Erythroblast (primary cell): Measurements from ENCODE around the gene FSD1L.
A peak's percentile ranks its signal among the peaks of the same experiment; 100 is the strongest.
"Not testable (repeated sequence)": the region's sequence is repeated elsewhere in the genome, so short reads cannot be mapped to it uniquely, and the experiment has no call there.

Experiments
- DNase-seq, 2 experiments: peaks; one replicate each; lab custom pipeline; 2025; lab: John Stamatoyannopoulos, UW
- GATA1 ChIP-seq: IDR thresholded peaks from 2 replicates; pipeline ENCODE4 v1.6.1; 2011; ENCODE audit warnings: low read depth, mild to moderate bottlenecking, control low read depth, low read length, moderate library complexity
- POLR2A ChIP-seq: IDR thresholded peaks from 2 replicates; pipeline ENCODE4 v1.6.1; 2011; ENCODE audit warnings: mild to moderate bottlenecking, low read length

FSD1L gene

DNA sequence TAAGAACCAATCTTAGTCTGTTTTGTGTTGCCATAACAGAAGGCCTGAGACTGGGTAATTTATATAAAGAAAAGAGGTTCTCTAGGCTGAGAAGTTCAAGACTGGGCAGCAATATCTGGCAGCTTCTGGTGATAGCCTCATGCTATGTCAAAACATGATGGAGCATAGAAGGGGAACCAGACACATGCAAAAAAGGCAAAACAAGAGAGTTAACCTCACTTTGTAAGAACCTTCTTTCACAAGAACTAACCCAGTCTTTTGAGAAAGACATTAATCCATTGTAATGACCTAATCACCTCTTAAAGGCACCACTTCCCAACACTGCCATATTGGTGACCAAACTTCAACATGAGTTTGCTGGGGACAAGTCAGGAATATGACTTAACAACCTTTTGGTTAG lies 37.3 kb downstream of the FSD1L start:
- DNase-seq: no peak
- TF ChIP-seq POLR2A (no peak), GATA1 (no peak)

DNA sequence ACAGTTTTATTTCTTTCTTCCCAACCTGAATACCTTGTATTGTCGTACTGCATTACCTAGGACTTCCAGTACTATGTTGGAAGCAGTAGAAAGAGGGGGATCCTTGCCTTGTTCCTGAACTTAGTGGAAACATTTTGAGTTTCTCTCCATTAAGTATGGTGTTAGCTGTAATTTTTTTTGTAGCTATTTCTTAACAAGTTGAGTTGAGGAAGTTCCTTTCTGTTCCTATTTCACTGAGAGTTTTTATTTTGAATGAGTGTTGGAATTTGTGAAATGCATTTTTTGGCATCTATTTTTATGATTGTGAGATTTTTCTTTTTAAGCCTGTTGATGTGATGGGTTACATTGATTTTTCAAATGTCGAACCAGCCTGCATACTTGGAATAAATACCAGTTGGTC lies 49.0 kb downstream of the FSD1L start:
- TF ChIP-seq GATA1 (no peak), POLR2A (no peak)
- no peak for DNase-seq

DNA sequence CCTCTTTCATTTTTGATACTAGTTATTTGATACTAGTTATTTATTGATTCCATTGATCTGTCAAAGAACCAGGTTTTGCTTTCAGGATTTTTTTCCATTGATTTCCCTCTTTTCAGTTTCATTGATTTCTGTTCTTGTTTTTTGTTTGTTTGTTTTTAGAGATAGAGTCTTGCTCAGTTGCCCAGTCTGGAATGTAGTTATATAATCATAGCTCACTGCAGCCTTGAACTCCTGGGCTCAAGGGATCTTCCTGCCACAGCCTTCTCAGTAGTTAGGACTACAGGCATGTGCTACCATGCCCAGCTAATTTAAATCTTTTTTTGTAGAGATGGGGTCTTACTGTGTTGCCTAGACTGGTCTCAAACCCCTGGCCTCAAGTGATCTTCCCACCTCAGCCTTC lies 49.9 kb downstream of the FSD1L start:
- DNase-seq: no peak
- no peak for TF ChIP-seq GATA1
- TF ChIP-seq POLR2A: no peak

DNA sequence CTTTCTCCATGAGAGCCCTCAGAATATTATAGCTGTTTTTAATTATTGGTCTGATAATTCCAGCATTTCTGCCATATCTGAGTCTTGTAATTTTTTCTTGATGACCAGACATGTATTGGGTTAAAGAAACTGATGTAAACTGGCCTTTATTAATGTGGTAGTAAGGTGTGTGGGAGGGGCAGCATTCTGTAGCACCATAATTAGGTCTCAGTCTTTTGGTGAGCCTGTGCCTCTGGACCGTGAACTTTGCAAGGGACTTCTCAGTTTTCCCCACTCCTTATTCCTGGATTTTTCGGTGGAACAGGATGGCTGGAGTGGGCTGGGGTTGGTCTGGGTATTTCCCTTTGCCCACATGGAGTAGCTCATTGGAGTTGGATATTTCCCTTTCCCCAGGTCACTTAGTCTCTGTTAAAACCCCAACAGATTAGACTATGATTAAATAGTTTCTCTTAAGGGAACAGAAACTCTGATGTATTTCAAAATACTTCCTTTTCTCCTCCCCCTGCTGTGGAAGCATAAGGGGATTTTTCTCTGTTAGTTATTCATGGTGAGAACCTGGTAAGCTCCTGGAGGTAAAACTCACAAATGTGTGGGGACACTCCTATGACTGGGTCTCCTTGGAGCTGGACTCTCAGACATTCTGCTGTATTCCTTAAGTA lies 52.4 kb downstream of the FSD1L start:
- no peak for DNase-seq
- TF ChIP-seq POLR2A (no peak), GATA1 (no peak)

DNA sequence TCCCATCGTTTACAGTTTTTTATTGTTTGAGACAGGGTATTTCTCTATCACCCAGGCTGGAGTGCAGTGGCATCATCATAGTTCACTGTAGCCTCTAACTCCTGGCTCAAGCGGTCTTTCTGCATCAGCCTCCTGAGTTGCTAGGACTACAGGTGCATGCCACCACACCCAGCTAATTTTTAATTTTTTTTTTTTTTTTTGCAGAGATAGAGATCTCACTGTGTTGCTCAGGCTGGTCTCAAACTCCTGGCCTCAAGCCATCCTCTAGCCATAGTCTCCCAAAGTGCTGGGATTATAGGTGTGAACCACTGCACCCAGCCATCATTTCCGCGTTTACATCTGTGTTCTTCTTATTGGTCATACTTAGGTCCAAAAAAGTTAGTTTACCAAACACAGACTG lies 53.6 kb downstream of the FSD1L start:
- TF ChIP-seq GATA1 (no peak), POLR2A (no peak)

DNA sequence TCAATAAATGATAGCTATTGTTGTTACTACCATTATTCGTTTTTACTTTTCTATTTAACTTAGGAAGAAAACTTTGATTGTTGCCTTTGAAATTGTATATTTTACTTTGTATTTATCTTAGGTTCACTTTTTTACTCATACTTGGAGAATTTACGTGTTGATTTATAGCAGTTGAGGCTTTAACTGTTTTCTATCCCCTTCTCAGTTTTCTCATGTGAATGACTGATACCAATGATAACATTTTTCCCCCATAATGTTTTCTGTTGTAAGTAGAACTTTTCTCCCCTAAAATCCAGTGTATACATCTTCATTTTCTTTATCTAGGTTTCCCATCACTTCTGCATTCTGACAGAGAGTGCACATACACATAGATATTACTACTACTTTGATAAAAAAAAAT lies 54.4 kb downstream of the FSD1L start:
- DNase-seq: no peak
- TF ChIP-seq GATA1: no peak
- TF ChIP-seq POLR2A: no peak

More for the DNA sequence above, 53.6 kb downstream of the FSD1L start:
- no peak for DNase-seq

DNA sequence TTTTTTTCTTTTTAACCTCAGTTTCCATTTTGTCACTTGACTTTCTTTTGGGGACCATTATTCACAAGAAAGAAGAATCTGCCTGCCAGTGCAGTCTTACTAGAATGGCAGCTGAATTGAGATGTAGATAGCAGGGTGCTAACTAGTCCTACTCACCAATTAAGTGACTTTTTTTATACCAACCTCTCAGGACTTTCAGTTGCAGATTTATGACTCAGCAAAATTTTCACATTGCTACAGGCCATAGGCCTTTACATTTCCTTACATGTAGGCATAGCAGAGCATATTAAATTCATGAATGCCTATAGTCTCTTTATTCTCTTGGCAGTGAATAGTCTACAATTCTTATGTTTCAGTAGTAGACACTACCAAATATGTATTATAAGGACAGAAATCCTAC lies 56.0 kb downstream of the FSD1L start:
- no peak for TF ChIP-seq GATA1
- no peak for TF ChIP-seq POLR2A
- DNase-seq: peak in 1 of 2 experiments; percentile 15

DNA sequence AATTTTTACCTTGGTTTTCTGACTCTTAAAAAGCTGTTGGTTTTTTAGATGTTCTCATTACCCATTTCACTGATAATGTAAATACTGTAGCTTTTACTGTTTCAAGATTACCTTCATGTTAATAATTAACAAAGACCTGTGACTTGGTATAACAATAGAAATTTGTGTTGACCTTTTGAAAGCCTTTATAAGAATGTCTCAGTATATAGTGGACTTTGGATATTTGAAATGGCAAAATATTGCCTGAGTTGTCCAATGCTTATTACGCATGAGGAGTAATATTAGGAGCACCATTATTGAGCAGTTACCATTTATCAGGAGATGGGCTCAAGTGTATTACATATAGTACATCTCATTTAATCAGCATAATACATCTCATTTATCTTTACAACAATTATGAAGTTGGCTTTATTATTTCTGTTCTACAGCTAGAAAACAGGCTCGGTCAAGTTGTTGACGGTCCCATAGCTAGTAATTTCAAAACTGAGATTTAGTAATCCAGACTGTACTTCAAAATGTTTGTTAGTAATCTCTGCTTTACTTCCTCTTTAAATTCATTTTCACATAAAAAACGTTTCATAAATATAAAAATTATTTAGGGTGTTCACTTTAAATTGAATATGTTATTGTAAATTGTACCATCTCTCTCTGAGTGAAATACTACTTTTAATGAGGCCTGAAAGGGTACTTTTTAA lies 59.4 kb downstream of the FSD1L start:
- no peak for DNase-seq
- TF ChIP-seq GATA1 (no peak), POLR2A (no peak)

DNA sequence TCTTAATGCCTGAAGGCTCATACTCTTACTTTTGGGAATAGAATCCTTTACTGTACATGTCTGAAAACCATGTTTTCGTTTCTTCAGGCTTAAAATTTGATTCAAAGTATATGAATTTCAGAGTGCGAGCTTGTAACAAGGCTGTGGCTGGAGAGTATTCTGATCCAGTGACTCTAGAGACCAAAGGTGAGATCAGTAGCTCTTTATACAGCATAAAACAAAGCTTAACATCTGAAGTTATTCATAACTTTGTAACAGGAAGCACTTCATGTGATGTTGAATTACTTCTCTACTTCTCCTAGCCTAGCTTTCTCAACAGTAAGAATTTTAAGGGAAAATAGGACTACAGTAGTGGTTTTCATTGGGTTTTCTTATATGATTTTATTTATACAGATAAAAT lies 60.7 kb downstream of the FSD1L start:
- no peak for TF ChIP-seq GATA1
- TF ChIP-seq POLR2A: no peak
- no peak for DNase-seq

DNA sequence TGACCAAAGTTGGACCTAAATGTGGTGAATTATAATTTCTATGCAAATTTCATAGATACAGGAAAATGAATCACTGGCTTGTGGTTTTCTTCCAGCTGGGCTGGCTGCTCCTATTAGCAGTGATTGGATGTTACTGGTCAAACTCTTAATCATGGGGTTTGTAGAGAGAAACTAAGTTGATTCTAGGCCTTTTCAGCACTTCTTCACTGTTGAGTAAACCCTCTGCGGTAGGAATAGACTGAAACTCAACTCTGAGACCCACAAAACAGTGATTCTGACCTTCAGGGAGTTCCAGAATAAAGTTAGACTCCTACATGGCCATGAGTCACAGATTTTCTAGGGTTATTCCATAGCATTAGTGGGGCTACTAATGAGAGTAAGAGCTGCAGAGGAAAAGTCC lies 62.2 kb downstream of the FSD1L start:
- no peak for TF ChIP-seq GATA1
- no peak for TF ChIP-seq POLR2A
- no peak for DNase-seq

DNA sequence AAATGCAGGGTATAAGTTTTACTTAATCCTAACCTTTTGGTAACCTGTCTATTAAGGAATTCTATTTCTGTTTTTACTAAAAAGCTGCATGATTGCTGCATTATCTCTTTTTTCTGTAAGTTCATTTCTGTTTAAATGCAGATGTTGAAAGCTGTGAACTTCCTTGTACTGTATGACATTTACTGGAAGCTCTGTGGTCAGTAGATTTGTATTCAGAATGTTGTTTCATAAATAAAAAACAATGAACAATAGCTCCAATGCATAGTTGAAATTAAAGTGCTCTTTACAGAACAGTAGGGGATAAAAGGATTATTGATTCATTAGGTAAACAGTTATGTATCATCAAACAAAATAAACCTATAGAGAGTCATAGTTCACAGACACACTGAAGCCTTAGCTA lies 63.6 kb downstream of the FSD1L start:
- TF ChIP-seq GATA1 (no peak), POLR2A (no peak)

DNA sequence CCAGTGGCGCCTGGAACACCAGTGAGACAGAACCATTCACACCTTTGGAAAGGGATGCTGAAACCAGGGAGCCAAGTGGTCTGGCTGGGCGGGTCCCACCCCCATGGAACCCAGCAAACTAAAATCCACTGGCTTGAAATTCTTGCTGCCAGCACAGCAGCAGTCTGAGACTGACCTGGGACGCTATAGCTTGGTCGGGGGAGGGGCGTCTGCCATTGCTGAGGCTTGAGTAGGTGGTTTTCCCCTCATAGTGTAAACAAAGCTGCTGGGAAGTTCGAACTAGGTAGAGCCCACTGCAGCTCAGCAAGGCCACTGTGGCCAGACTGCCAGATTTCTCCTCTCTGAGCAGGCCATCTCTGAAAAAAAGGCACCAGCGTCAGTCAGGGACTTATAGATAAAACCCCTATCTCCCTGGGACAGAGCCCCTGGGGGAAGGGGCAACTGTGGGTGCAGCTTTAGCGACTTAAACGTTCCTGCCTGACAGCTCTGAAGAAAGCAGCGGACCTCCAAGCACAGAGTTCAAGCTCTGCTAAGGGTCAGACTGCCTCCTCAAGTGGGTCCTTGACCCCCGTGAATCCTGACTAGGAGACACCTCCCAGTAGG lies 68.1 kb downstream of the FSD1L start:
- DNase-seq: peak in 1 of 2 experiments; percentile 51
- TF ChIP-seq POLR2A (no peak), GATA1 (no peak)

More for the DNA sequence above, 63.6 kb downstream of the FSD1L start:
- DNase-seq: no peak

DNA sequence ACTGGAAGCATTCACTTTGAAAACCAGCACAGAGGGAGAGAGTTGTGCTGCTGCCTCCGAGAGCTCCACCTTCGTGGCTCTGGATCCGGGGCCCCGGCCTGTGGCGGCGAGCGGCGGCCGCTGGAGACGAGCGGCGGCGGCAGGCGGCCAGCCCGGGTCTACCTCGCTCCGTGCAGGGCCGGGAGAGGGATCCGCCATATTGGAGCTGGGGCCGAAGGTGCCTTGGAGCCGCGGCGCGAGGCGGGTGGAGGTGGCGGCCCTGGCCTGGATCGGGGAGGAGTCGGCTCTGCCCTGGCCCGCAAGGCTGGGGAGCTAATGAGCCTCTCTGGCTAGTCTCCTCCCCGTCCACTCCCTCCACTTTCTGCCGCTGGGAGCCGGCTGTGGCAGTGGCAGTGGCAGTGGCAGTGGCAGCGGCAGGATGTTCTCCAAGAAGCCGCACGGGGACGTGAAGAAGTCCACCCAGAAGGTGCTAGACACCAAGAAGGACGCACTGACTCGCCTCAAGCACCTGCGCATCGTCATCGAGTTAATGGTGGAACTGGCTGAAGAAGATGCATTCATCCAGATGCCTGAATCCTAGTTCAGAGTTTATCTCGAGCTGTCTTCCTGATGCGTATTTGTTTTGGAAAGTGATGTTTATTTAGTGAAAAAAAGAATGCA lies 72.0 kb downstream of the FSD1L start:
- DNase-seq: peak; percentile 41 to 60

DNA sequence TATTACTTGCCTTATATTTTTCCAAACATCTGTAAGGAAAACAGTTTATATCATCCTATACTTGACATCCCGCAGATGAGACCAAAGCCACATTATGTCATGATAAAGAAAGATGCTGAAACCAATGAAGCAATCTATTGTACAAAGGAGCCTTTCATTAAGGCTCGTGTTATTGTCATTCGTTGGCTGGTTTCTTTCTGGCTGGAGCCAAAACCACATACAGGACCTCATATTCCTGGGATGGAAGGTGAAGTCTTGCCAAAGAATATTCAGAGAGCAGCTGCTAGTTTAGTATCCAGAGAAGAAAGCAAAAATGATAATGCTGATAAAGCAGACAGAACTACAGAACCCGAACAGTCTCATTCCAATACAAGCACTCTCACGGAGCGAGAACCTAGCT lies 73.2 kb downstream of the FSD1L start:
- DNase-seq: not testable (repeated sequence)

DNA sequence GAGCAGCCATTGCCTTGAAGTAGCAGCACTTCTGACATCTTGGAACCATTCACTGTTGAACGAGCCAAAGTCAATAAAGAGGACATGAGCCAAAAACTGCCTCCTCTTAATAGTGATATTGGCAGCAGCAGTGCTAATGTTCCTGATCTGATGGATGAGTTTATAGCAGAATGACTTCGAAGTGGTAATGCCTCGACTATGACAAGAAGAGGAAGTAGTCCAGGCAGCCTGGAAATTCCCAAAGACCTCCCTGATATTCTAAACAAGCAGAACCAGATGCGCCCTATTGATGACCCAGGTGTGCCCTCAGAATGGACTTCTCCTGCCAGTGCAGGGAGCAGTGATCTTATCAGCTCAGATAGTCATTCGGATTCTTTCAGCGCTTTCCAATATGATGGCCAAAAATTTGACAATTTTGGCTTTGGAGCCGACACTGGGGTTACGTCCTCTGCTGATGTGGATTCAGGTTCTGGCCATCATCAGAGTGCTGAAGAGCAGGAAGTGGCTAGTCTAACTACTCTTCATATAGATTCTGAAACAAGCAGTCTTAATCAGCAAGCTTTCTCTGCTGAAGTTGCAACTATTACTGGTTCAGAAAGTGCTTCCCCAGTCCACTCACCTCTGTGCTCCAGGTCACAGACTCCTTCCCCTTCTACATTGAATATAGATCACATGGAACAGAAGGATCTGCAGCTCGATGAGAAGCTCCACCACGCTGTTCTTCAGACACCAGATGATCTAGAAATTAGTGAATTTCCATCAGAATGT lies 75.0 kb downstream of the FSD1L start:
- not testable (repeated sequence) for DNase-seq
